Fibroblast of villous mesenchyme (primary cell): ENCODE data around the gene PIK3CG. TPM values are rescaled to one million over a fixed set of nuclear protein-coding genes. Genes with fewer than 3 reads are reported as not detected.
"Not testable (repeated sequence)": the region's sequence is repeated elsewhere in the genome, so short reads cannot be mapped to it uniquely, and the experiment has no call there.

Experiments
- DNase-seq: peaks from one replicate; pipeline ENCODE4 v3.0.0-alpha.2; 2010; ENCODE audit warnings: low read depth
- H3K4me3 ChIP-seq: 2 replicates; pipeline ENCODE4 v1.5.1; 2011; ENCODE audit warnings: low read depth, mild to moderate bottlenecking, low read length
- CTCF ChIP-seq: IDR thresholded peaks from 2 replicates; pipeline ENCODE4 v1.5.1; 2012; ENCODE audit warnings: low read depth, mild to moderate bottlenecking, low read length; ENCODE audit not compliant: insufficient read depth
- total RNA-seq: library from RNA; depleted of rRNA; stranded (reverse); fragments of >200 nt; gene quantifications from 2 replicates; pipeline ENCODE4 v1.2.3, GENCODE V29; 2012

PIK3CG gene
- total RNA-seq, 1 donor = 0.43 TPM

GRCh38 chr7:106824458-106824857 lies 40.6 kb upstream of the PIK3CG start:
- DNase-seq = no peak
- H3K4me3 ChIP-seq = no peak overlapping the region

GRCh38 chr7:106827626-106828025 lies 37.5 kb upstream of the PIK3CG start:
- DNase-seq = no peak
- no peak for TF ChIP-seq CTCF
- no peak overlapping the region for H3K4me3 ChIP-seq

More at GRCh38 chr7:106824458-106824857, 40.6 kb upstream of the PIK3CG start:
- no peak for TF ChIP-seq CTCF

GRCh38 chr7:106829496-106829895 lies 35.6 kb upstream of the PIK3CG start:
- DNase-seq = no peak
- TF ChIP-seq CTCF = no peak
- H3K4me3 ChIP-seq = no peak overlapping the region

- DNase-seq, H3K4me3 ChIP-seq: not testable (repeated sequence)
These were observed 34.2 kb upstream of the PIK3CG start for GRCh38 chr7:106830896-106831295.

GRCh38 chr7:106836816-106837215 lies 28.3 kb upstream of the PIK3CG start:
- TF ChIP-seq CTCF = no peak
- DNase-seq = no peak
- H3K4me3 ChIP-seq = no peak overlapping the region

- H3K4me3 ChIP-seq = no peak overlapping the region
- no peak for DNase-seq
- TF ChIP-seq CTCF = no peak
These were observed 25.6 kb upstream of the PIK3CG start for GRCh38 chr7:106839511-106839910.

- H3K4me3 ChIP-seq = no peak overlapping the region
- TF ChIP-seq CTCF = no peak
- DNase-seq = peak; percentile 47
These were observed 24.7 kb upstream of the PIK3CG start for GRCh38 chr7:106840342-106840741.
